Measurements from ENCODE around the gene CAMK2A.
"Not testable (repeated sequence)": the region's sequence is repeated elsewhere in the genome, so short reads cannot be mapped to it uniquely, and the experiment has no call there.

Gene CAMK2A

GRCh38 chr5:150257424-150257823 is 32.1 kb downstream of the CAMK2A start:
- no peak for FAIRE-seq

GRCh38 chr5:150256410-150257064 is 33.0 kb downstream of the CAMK2A start:
- DNase-seq (ENCODE audit: insufficient read length, low spot score) (no peak), FAIRE-seq (no peak)

More at GRCh38 chr5:150257424-150257823, 32.1 kb downstream of the CAMK2A start:
- no peak for DNase-seq (ENCODE audit: insufficient read length, low spot score)

- DNase-seq (ENCODE audit: insufficient read length, low spot score): no peak
- no peak for FAIRE-seq
Measured at GRCh38 chr5:150255659-150256409, 33.7 kb downstream of the CAMK2A start.

- FAIRE-seq: no peak
Measured at GRCh38 chr5:150254774-150255173, 34.8 kb downstream of the CAMK2A start.

GRCh38 chr5:150254363-150254762 is 35.2 kb downstream of the CAMK2A start:
- DNase-seq (ENCODE audit: insufficient read length, low spot score): no peak
- no peak for FAIRE-seq

More at GRCh38 chr5:150254774-150255173, 34.8 kb downstream of the CAMK2A start:
- no peak for DNase-seq (ENCODE audit: insufficient read length, low spot score)

- no peak for DNase-seq (ENCODE audit: insufficient read length, low spot score)
- FAIRE-seq: no peak
Measured at GRCh38 chr5:150253416-150254208, 36.0 kb downstream of the CAMK2A start.

GRCh38 chr5:150252489-150252888 is 37.1 kb downstream of the CAMK2A start:
- FAIRE-seq (no peak), DNase-seq (ENCODE audit: insufficient read length, low spot score) (no peak)

- DNase-seq (ENCODE audit: insufficient read length, low spot score) (no peak), FAIRE-seq (no peak)
Measured at GRCh38 chr5:150251504-150251903, 38.1 kb downstream of the CAMK2A start.

GRCh38 chr5:150249744-150250143 is 39.8 kb downstream of the CAMK2A start:
- FAIRE-seq (no peak), DNase-seq (ENCODE audit: insufficient read length, low spot score) (no peak)

- DNase-seq (ENCODE audit: insufficient read length, low spot score): no peak
- no peak for FAIRE-seq
Measured at GRCh38 chr5:150248946-150249345, 40.6 kb downstream of the CAMK2A start.

- DNase-seq (ENCODE audit: insufficient read length, low spot score); FAIRE-seq: not testable (repeated sequence)
Measured at GRCh38 chr5:150248493-150248892, 41.1 kb downstream of the CAMK2A start.

GRCh38 chr5:150247726-150248125 is 41.8 kb downstream of the CAMK2A start:
- FAIRE-seq (no peak), DNase-seq (ENCODE audit: insufficient read length, low spot score) (no peak)

GRCh38 chr5:150246835-150247234 is 42.7 kb downstream of the CAMK2A start:
- no peak for FAIRE-seq
- no peak for DNase-seq (ENCODE audit: insufficient read length, low spot score)

GRCh38 chr5:150246429-150246828 is 43.1 kb downstream of the CAMK2A start:
- DNase-seq (ENCODE audit: insufficient read length, low spot score) (no peak), FAIRE-seq (no peak)

GRCh38 chr5:150245808-150246207 is 43.8 kb downstream of the CAMK2A start:
- FAIRE-seq (peak; percentile 42), DNase-seq (ENCODE audit: insufficient read length, low spot score) (no peak)

- DNase-seq (ENCODE audit: insufficient read length, low spot score) (no peak), FAIRE-seq (no peak)
Measured at GRCh38 chr5:150245111-150245789, 44.3 kb downstream of the CAMK2A start.

- FAIRE-seq (no peak), DNase-seq (ENCODE audit: insufficient read length, low spot score) (no peak)
Measured at GRCh38 chr5:150244209-150244608, 45.4 kb downstream of the CAMK2A start.

- FAIRE-seq (no peak), DNase-seq (ENCODE audit: insufficient read length, low spot score) (no peak)
Measured at GRCh38 chr5:150243590-150243989, 46.0 kb downstream of the CAMK2A start.

GRCh38 chr5:150242251-150242894 is 47.2 kb downstream of the CAMK2A start:
- DNase-seq (ENCODE audit: insufficient read length, low spot score) (no peak), FAIRE-seq (no peak)
